IMR-90 (cell line): ENCODE results near the gene FOXD3. TPM values are rescaled to one million over a fixed set of nuclear protein-coding genes. Genes with fewer than 3 reads are reported as not detected.

Experiments used
- ATAC-seq: fragments of 200-7000 bp; cut with Tn5 transposase; 2 replicates; pipeline ENCODE4 v1.9.1; 2020; ENCODE audit warnings: low read depth, mild to moderate bottlenecking, moderate library complexity
- BruUV-seq: library from RNA; stranded (reverse); fragments of 400-500 nt; replicated peaks from 2 replicates; lab custom pipeline; 2021; lab: Mats Ljungman, UMichigan
- CTCF ChIA-PET: fragments of 300-600 bp; formaldehyde crosslinking; extraction: SDS; loops from one replicate; lab custom pipeline; 2021; ENCODE audit warnings: antibody characterized with exemption; lab: Yijun Ruan, JAX
- POLR2A ChIA-PET: fragments of 300-600 bp; sonication (Branson Sonifier 250); formaldehyde crosslinking; loops from one replicate; lab custom pipeline; 2022; ENCODE audit warnings: antibody characterized with exemption; ENCODE audit not compliant: unreplicated experiment; lab: Charles Lee
- DNase-seq: peaks from one replicate; pipeline ENCODE4 v3.0.0; 2013
- H2AFZ ChIP-seq: replicated peaks from 2 replicates; pipeline ENCODE3; 2013; ENCODE audit warnings: low read length, mild to moderate bottlenecking; ENCODE audit not compliant: poor library complexity
- H2AK5ac ChIP-seq: 2 replicates; pipeline ENCODE4 v1.6.1; 2013; ENCODE audit warnings: low read depth, low read length, inconsistent platforms
- H2AK9ac ChIP-seq: replicated peaks from 2 replicates; pipeline ENCODE3; 2013; ENCODE audit warnings: mild to moderate bottlenecking, low read depth, low read length, moderate library complexity; ENCODE audit not compliant: poor library complexity
- H2BK120ac ChIP-seq: 2 replicates; pipeline ENCODE4 v1.6.1; 2013; ENCODE audit warnings: low read depth, low read length, inconsistent platforms
- H2BK15ac ChIP-seq: 3 replicates; pipeline ENCODE4 v1.6.1; 2013; ENCODE audit warnings: low read depth, low read length, inconsistent platforms
- H2BK20ac ChIP-seq: 2 replicates; pipeline ENCODE4 v1.6.1; 2013; ENCODE audit warnings: low read depth, mild to moderate bottlenecking, inconsistent platforms, low read length, moderate library complexity
- H2BK5ac ChIP-seq: 2 replicates; pipeline ENCODE4 v1.6.1; 2013; ENCODE audit warnings: mild to moderate bottlenecking, low read depth, low read length, inconsistent platforms; ENCODE audit not compliant: poor library complexity, severe bottlenecking
- H3K14ac ChIP-seq: replicated peaks from 2 replicates; pipeline ENCODE4 v1.6.1; 2013; ENCODE audit warnings: low read depth, low read length, inconsistent platforms
- H3K18ac ChIP-seq: 2 replicates; pipeline ENCODE4 v1.6.1; 2013; ENCODE audit warnings: low read depth, low read length, control low read depth
- H3K23ac ChIP-seq: 2 replicates; pipeline ENCODE4 v1.6.1; 2013; ENCODE audit warnings: low read depth, low read length, inconsistent platforms
- H3K27ac ChIP-seq: 2 replicates; pipeline ENCODE4 v1.5.1; 2013; ENCODE audit warnings: mild to moderate bottlenecking, control low read depth, low read length; ENCODE audit not compliant: insufficient read depth
- H3K27me3 ChIP-seq: 2 replicates; pipeline ENCODE4 v1.6.1; 2013; ENCODE audit warnings: low read length; ENCODE audit not compliant: control insufficient read depth, insufficient read depth
- H3K36me3 ChIP-seq: 2 replicates; pipeline ENCODE4 v1.6.1; 2013; ENCODE audit warnings: low read length, mixed read lengths; ENCODE audit not compliant: control insufficient read depth, insufficient read depth
- H3K4ac ChIP-seq: 2 replicates; pipeline ENCODE4 v1.6.1; 2013; ENCODE audit warnings: low read depth, low read length, inconsistent platforms
- H3K4me1 ChIP-seq: 2 replicates; pipeline ENCODE4 v1.6.1; 2013; ENCODE audit warnings: low read length, mixed read lengths; ENCODE audit not compliant: control insufficient read depth, insufficient read depth
- H3K4me2 ChIP-seq: 2 replicates; pipeline ENCODE4 v1.6.1; 2013; ENCODE audit warnings: low read depth, mild to moderate bottlenecking, control low read depth, low read length, moderate library complexity
- H3K4me3 ChIP-seq: 2 replicates; pipeline ENCODE4 v1.5.1; 2013; ENCODE audit warnings: low read depth, mild to moderate bottlenecking, control low read depth, low read length, moderate library complexity; ENCODE audit not compliant: insufficient read depth
- H3K56ac ChIP-seq: 2 replicates; pipeline ENCODE4 v1.6.1; 2013; ENCODE audit warnings: low read length, inconsistent platforms; ENCODE audit not compliant: insufficient read depth; ENCODE audit errors: extremely low read depth
- H3K79me1 ChIP-seq, 2 experiments: 2 replicates each; pipeline ENCODE4 v1.6.1; 2013; ENCODE audit warnings: low read length in 2 of 2, inconsistent platforms in 1 of 2, low read depth in 1 of 2
- H3K9ac ChIP-seq: 2 replicates; pipeline ENCODE4 v1.6.1; 2013; ENCODE audit warnings: low read depth, low read length, control low read depth
- H3K9me1 ChIP-seq: 2 replicates; pipeline ENCODE4 v1.6.1; 2013; ENCODE audit warnings: low read length, inconsistent platforms; ENCODE audit not compliant: insufficient read depth
- H3K9me3 ChIP-seq: 2 replicates; pipeline ENCODE4 v1.6.1; 2013; ENCODE audit warnings: low read length; ENCODE audit not compliant: control insufficient read depth, insufficient read depth
- H4K20me1 ChIP-seq: 2 replicates; pipeline ENCODE4 v1.6.1; 2013; ENCODE audit warnings: low read length, inconsistent platforms; ENCODE audit not compliant: insufficient read depth
- H4K5ac ChIP-seq: 2 replicates; pipeline ENCODE4 v1.6.1; 2013; ENCODE audit warnings: mild to moderate bottlenecking, low read depth, low read length, control low read depth
- H4K8ac ChIP-seq, 2 experiments: 2 replicates each; pipeline ENCODE4 v1.6.1; 2013; ENCODE audit warnings: low read depth in 2 of 2, low read length in 2 of 2, control low read depth in 1 of 2, inconsistent platforms in 1 of 2
- H4K91ac ChIP-seq: 2 replicates; pipeline ENCODE4 v1.6.1; 2013; ENCODE audit warnings: low read depth, low read length, inconsistent platforms; ENCODE audit not compliant: insufficient read depth
- CHD1 ChIP-seq: IDR thresholded peaks from 2 replicates; pipeline ENCODE4 v1.6.1; 2012; ENCODE audit warnings: low read depth, low read length, improper control_type of control experiment
- CTCF ChIP-seq: conservative IDR thresholded peaks from 2 replicates; pipeline ENCODE4 v1.5.1; 2012; ENCODE audit warnings: mild to moderate bottlenecking, low read depth, low read length, improper control_type of control experiment
- FOS ChIP-seq: fragments of 150-350 bp; IDR thresholded peaks from 2 replicates; pipeline ENCODE4 v1.6.1; 2016; ENCODE audit warnings: low read depth, low read length
- MAZ ChIP-seq: IDR thresholded peaks from 2 replicates; pipeline ENCODE4 v1.6.1; 2012; ENCODE audit warnings: low read depth, mild to moderate bottlenecking, low read length, improper control_type of control experiment, moderate library complexity, borderline replicate concordance
- RFX5 ChIP-seq: IDR thresholded peaks from 2 replicates; pipeline ENCODE4 v1.8.0; 2012; ENCODE audit warnings: low read depth, mild to moderate bottlenecking, low read length, moderate library complexity
- WGBS, 2 experiments: methylation state at CpG; one replicate each; pipeline versions ENCODE4 v1.1.5 to v1.1.7; 2013; ENCODE audit warnings: missing lambda C conversion rate in 2 of 2; ENCODE audit not compliant: insufficient read length in 1 of 2; ENCODE audit errors: extremely low coverage in 2 of 2; 5-methylcytosine and 5-hydroxymethylcytosine counted together
- dilution Hi-C: fragments of 300-500 bp; cut with HindIII; formaldehyde crosslinking; loops from one replicate; pipeline ENCODE4 v1.14.3; 2018; ENCODE audit warnings: low sequenced_read_pairs; ENCODE audit not compliant: unreplicated experiment
- in situ Hi-C: fragments of 300-500 bp; cut with MboI; formaldehyde crosslinking; loops from 3 replicates; pipeline ENCODE4 v1.14.3; 2019; ENCODE audit warnings: low sequenced_read_pairs, inconsistent platforms, mixed read lengths
- intact Hi-C: fragments of 100-400 bp; cut with micrococcal nuclease; formaldehyde crosslinking; loops from 2 replicates; pipeline ENCODE4 v1.10.0; 2022
- polyA plus RNA-seq, 3 experiments: library from polyadenylated mRNA; depleted of rRNA; stranded (reverse); fragments of >200 nt; gene quantifications; 2 replicates each; pipeline ENCODE4 v1.2.3, GENCODE V29; 2012; ENCODE audit warnings: low replicate concordance in 1 of 3
- total RNA-seq: library from RNA; depleted of rRNA; stranded (reverse); fragments of >200 nt; gene quantifications from 2 replicates; pipeline ENCODE4 v1.2.3, GENCODE V29; 2012

Gene FOXD3
- total and polyA plus RNA-seq, 2 of the 4 experiments (the other 2 are of a cell fraction): not detected

GRCh38 chr1:63326473-63327380, 4.4 kb downstream of the FOXD3 start:
- BruUV-seq: no TSS peak
- Histone ChIP-seq H2AK9ac (no peak overlapping the region), H2AFZ (peak overlapping the region; percentile 56), H3K4ac (no peak overlapping the region), H3K4me2 (no peak overlapping the region), H3K9ac (no peak overlapping the region), H3K9me1 (no peaks in the 10 kb centered on the region), H2BK15ac (no peak overlapping the region), H3K79me1 (no peaks in the 10 kb centered on the region), H3K36me3 (no peaks in the 10 kb centered on the region), H3K23ac (no peak overlapping the region; the same call in 1 of the 2 replicates), H2BK120ac (no peak overlapping the region), H4K20me1 (no peaks in the 10 kb centered on the region), H2BK20ac (no peak overlapping the region), H3K18ac (no peak overlapping the region), H3K4me1 (no peaks in the 10 kb centered on the region; the same call in 1 of the 2 replicates), H2BK5ac (no peak overlapping the region), H3K27me3 (peaks cover 85% of the 10 kb centered on the region), H3K14ac (no peak overlapping the region), H2AK5ac (no peak overlapping the region), H3K56ac (0 out of 2 replicates have a peak overlapping the region, but pooled peaks have one; percentile 25), H4K8ac (no peak overlapping the region), H4K5ac (no peak overlapping the region), H3K27ac (no peak overlapping the region), H4K91ac (no peak overlapping the region), H3K9me3 (peaks cover 13% of the 10 kb centered on the region), H3K4me3 (no peak overlapping the region)
- 5% methylated on average over 16 of the region's 37 CpGs; no CpG with 5 or more reads in 1 of the 2 experiments for WGBS, 2 experiments
- POLR2A ChIA-PET: no interaction called here
- CTCF ChIA-PET: interaction anchor here (0.6 to 2.0 kb wide), 9 partner anchors 9 to 485 kb away, joined by 3 to 8 read pairs (median 3); no protein-coding TSS in a partner anchor
- dilution Hi-C loops: no loop called here
- DNase-seq (peak; percentile 6), ATAC-seq (no peak)
- in situ Hi-C loops: loop anchor here (10.0 kb wide), 2 partner anchors 128 to 198 kb away; partner anchors contain the start of genes EFCAB7 and ITGB3BP
- intact Hi-C loops: loop anchor here (2.0 to 5.0 kb wide), 3 partner anchors 114 to 211 kb away; partner anchors contain the start of genes EFCAB7 and ITGB3BP
- TF ChIP-seq MAZ (no peak), FOS (no peak), RFX5 (no peak), CTCF (no peak; the same call in 1 of the 2 replicates), CHD1 (no peak)
